Renal cortical epithelial cell (primary cell): ENCODE data around the gene LINC00237. TPM values are rescaled to one million over a fixed set of nuclear protein-coding genes. Genes with fewer than 3 reads are reported as not detected.

Experiments
- DNase-seq: peaks from one replicate; pipeline ENCODE4 v3.0.0-alpha.2; 2011; ENCODE audit warnings: low read depth
- total RNA-seq: library from RNA; depleted of rRNA; stranded (reverse); fragments of >200 nt; gene quantifications from 2 replicates; pipeline ENCODE4 v1.2.3, GENCODE V29; 2014

Gene LINC00237
- total RNA-seq, 1 donor from 2014 or later, result not detected

DNA sequence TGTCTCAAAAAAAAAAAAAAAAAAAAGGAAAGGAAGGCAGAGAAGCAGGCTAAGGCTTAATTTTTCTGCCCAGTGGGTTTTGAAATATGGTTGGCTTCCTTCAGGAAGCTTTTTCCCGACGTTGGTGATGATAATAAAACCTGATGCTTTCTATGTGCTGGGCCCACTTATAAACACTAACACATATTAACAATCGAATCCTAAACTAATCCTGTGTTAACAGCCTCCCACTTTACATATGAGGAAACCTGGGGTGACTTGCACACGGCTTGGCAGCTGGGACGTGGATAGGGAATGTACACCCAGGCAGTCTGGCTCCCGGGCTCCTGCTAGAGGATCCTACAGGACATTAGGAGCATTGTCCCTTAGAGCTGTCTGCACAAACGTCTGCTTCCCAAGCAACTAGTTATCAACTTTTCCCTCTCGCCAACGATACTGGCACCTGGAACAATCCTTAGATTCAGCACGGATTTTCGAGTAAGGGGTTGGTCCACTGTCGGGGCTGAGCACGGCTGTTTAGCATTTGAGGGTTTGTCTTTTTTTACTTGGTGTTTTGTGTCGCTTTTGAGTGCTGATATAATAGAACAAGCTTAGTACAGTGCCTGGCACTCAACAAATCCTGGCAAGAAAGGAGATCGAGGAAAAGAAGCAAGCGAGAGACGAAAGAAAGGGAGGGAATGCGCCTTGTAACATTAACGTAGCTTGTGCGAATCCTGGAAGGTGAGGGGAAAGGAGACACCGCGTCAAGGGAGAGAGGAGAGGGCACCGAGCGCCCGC lies 19.1 kb upstream of the LINC00237 start:
- peak; percentile 43 for DNase-seq

DNA sequence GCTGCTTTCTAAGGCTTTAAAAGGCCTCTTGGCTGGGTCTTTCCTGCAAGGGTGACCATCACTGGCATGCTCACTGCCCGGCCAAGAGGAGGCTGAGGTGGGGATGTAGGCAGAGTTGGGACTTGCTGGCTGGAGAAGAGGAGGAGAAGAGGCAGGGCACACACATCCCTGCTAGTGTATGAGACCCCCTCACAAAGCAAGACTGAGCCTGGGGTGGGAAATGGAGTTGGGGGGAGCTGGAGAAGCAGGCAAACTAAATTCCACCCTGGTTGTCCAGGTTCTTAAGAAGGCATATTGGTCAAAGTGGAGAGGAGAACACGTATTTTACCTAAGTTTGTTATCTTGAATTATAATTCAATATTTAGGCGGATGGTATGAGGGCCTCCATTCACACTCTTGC lies 18.0 kb upstream of the LINC00237 start:
- no peak for DNase-seq

DNA sequence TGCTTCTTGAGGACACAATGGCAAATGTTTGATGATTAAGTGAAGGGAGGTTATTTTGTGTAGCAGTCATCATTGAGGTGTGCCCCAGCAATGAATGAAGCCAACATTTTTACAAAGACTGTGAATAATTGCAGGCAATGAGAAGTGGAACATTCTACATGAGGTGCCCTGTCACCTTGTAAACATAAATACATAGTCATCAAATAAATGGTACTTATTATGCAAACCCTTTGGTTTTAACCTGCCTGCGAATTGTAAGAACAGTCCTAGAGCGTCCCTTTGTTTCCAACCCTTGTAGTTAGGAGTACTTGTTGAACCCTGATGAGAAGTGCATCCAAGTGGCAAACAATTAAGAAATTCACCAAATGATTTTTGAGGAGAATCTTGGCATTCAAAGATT lies 12.6 kb upstream of the LINC00237 start:
- DNase-seq, result no peak

DNA sequence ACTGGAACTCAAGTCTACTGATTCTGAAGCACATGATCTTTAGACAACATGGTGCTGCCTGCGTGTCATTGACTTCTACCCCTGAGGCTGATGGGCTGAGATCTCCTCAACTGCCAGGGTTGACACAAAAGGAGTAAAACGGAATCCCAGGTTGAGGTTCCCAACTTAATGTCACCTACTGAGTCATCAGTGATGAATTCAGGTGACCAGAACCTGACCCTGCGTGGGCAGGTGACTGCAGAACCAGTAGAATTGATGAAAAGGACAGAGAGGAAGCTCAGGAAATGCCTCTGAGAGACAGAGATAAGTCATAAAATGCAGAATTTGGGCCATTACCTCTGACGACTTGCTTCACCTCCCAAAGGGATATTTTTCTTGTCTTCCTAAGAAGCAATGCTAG lies 12.0 kb upstream of the LINC00237 start:
- DNase-seq, result no peak

DNA sequence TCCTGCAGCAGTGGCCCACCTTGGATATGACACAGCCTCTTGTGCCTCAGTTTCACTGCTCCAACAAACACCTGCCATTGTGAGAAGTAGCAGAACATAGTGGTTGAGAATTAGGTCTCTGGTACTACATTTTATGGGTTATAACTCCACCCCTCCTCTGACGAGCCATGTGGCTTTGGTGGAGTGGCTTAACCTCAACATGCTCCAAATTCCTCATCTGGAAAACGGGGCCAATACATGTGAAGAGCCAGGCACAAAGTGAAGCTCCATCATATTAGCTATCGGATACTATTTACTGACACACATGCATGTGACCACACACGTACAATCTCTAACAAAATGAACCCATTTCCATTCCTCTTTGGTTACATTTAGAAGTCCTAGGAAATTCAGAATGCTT lies 11.4 kb upstream of the LINC00237 start:
- DNase-seq, result no peak

DNA sequence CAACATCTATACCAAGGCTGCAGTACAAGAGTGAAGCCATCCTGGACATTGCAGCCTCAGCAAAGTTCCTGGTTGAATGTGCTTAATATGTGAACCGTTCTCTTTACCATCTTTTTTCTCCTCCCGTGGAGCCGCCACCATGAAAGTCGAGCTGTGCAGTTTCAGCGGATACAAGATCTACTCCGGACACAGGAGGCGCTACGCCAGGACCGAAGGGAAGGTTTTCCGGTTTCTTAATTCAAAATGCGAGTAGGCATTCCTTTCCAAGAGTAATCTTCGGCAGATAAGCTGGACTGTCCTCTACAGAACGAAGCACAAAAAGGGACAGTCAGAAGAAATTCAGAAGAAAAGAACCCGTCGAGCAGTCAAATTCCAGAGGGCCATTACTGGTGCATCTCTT lies 8.4 kb upstream of the LINC00237 start:
- DNase-seq, result no peak

DNA sequence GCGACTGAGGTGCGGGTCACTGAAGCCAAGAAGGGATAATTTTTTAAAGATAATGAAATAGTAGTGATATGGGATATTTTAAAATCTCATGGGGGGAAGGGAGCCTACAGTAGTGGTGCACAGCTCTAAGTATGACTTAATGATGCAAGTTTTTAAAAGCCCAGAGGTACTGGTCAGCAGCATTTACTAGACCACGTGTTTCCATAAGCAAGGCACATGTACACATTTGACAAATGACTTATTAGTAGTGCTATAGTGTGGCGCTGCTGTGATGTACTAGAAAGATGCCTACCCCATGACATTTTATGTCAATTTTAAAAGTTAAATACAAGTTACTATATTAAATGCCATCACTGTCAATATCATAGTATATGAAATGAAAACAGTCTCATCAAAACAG lies 7.5 kb upstream of the LINC00237 start:
- no peak for DNase-seq

DNA sequence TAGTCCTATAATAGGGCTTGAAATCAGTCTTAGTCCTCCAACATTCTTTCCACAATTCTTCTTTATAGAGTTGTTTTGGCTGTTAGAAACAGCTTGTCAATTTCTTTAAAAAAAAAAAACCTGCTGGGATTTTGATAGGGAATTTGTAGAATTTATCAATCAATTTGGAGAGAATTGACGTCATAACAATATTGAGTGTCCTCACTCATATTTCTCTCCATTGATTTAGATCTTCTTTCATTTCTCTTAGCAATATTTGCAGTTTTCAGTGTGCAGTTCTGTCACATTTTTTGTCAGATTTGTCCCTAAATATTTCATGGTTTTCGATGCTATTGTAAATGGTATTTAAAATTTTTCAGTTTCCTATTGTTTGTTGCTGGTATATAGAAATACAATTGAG lies 5.3 kb upstream of the LINC00237 start:
- DNase-seq, result no peak

DNA sequence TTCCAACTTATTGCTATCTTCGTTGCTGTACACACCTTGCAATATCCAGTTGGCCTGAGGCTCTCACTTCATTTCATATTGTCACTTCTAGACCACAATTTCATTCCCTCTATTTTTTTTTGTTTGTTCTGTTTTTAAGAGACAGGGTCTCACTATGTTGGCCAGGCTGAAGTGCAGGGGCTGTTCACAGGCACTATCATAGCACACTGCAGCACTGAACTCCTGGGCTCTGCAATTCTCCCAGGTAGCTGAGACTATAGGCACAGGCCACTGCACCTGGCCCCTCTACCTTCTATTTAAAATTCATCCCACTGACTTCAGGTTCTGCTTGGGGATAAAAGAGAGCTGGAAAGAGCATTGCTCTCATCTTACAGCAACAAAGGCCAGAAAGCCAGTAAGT lies 4.7 kb upstream of the LINC00237 start:
- DNase-seq, result no peak

DNA sequence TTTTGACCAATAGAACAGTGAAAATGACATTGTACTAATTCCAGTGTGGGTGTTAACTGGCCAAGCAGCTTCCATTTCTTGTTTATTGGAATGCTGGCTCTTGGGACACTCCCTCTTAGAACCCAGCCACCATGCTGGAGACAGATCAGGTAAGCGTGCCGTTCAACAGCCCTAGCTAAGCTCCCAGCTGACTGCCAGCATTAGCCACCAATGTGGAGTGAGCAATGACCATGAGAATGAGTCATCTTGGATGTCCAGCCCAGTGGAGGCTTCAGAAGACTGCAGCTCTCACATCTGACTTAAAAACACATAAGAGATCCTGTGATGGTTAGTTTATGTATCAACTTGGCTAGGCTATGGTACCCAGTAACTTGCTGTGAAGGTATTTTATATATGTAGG lies 3.0 kb upstream of the LINC00237 start:
- peak; percentile 24 for DNase-seq

DNA sequence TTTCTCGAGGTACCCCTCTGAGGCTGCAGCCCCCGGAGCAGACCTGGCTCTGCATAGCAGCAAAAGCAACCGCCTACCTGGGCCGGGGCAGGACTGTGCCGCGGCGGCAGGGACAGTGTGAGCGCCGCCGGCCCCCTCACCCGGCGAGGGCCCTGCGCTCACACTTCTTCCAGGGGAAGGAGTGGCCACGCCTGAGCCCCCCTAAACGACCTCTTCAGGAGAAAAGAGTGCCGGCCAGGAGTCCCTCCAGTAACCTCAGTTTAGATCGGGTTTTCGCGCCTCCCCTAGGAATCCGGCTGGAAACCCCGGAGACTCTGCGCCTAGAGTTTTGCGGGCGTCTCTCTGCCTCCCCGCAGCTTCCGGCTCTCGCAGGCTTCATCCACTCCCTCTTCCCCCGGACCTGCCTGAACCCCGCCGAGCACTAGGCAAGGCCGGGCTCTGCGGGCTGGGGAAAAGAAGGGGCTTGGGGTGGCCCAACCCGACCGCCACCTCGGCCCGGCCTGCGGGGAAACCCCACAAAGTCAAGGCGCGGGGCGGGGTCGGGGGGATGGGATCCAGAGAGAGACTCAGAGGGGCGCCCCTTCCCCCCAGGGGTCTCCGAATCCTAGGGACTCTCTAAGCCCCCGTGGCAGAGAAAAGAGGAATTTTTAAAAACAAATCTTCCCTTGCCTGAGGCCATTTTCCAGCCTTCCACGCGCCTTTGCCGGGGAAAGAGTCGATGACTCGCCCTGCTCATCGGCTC lies 558 bp downstream of the LINC00237 start:
- DNase-seq, result no peak

DNA sequence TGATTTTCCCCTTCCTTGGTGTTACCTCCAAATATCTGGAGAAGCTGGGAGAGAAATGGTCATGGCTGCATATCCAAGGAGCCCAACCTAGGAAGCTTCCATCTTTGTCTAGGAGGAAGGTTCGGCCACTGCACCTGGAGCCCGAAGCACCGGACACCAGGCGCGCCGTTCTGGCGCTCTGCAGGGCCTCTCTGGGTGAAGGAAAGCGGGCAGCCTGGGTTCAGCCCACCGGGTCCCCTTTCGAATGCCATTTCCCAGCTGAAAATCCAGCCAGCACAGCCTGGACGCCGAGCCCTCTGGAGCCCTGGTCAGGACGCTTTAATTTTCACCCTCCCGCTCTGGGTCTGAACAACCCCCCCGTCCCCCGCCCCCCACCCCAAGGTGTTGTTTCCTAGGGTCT lies 1.2 kb downstream of the LINC00237 start:
- DNase-seq, result no peak

DNA sequence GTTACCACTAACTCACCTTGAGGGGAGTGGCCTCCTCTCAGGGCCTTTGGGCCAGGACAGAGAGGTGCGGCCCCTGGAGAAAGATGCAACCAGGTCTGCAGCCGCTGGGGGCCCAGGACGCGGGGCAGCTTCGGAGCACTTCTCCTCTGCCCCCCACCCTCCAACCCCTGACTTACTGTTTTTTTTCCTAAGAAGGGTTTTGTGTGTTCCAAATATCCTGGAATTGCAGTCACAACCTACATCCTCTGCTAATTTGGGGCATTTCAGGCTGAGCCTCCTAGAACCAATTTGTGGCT lies 1.7 kb downstream of the LINC00237 start:
- no peak for DNase-seq

DNA sequence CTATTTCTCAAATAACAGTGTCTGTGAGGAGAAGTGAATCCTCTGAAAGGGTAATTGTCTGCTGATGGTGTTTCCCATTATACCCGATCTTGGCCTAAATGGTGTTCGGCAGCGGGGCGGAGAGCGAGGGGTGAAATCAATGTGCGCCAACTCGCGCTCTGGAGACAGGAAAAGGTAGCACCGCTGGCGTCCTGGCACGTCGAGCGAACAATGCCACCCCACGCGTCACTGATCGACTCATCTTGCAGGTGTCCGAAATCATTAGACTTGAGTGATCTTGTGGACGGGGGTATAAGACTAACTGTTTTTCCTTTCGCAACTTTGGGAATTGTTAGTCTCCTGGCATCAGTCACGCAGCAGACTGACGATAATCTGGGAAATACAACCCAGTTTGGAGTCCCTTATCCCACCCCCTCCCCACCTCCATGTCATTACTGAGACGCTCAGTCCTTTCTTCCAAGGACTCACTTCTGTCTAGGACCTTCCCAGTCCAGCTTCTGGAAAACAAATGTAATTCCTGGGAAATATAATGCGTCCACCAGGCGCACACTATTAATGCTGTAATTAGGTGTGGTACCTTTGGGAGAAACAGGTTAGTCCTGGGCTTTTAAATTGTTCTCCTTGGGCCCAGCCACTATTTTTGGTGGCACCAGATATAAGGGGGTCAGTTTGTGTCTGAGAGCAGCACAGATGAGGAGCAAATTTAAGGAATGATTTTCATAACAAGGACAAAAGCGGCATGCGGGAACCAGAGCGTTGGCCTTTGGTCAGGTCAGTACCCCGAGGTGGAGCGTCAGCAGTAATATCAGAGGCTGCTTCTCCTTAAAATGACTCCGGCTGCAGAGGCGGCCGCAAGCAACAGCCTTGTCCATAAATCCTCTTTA lies 2.3 kb downstream of the LINC00237 start:
- DNase-seq, result no peak

DNA sequence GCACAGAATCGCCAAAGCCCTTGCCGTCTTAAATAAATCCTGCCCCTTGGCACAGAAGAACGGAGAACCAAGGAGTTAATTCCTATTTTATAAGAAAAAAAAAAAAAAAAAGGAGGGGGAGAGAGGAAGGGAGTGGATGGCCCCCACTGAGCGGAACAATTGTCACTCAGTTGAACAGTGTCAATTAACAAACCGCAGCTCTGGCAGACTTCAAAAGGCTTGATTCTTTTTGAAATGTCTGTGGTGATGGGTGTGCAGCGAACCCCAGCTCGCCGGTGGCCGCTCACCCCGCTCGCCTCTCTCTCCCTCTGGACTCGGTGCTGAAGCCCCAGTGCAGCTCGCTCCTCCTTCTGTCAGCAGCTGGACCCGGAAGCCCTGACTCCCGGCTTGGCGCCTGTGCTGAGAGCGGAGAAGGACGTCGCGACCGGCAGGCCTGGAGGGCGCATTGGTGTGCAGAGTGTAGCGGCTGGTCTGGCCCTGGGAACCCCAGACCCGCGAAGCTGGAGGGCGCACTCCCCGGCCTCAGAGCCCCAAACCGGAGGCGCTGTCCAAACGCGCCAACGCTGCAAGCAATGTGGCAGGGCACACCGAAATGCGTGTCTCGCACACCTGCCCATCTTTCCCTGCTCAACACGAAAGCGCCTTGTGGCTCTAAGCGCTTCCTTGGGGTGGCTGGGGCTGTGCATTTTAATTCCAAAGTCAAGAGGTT lies 3.4 kb downstream of the LINC00237 start:
- no peak for DNase-seq

DNA sequence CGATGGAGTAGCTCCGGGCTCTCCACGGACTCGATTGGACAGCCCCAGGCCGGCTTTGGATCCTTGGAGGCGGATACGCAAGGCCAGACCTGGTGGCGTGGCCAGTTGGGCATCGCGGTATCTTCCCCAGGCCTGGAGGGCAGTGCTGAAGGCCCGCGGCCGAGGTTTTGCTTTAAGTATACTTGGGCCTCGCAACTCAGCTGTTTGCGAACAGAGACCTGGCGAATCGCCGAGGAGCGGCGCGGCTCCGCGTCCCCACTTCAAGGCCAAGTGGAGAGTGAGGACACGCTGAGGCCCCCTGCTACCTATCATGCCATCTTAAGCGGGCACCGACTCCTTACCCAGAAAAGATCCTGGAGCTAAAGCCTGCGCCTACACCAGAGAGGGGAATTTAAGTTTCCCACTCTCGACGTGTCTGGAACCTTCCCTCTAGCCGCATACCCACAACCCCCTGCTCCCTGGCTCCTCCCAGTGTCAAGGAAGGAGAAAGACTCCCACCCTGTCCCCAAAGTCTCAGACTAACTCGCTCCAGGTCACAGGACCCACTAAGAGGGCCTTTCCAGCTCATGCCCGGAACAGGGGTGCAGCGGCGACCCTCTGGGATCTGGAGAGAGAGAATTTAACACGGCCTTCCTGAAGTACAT lies 4.1 kb downstream of the LINC00237 start:
- no peak for DNase-seq

DNA sequence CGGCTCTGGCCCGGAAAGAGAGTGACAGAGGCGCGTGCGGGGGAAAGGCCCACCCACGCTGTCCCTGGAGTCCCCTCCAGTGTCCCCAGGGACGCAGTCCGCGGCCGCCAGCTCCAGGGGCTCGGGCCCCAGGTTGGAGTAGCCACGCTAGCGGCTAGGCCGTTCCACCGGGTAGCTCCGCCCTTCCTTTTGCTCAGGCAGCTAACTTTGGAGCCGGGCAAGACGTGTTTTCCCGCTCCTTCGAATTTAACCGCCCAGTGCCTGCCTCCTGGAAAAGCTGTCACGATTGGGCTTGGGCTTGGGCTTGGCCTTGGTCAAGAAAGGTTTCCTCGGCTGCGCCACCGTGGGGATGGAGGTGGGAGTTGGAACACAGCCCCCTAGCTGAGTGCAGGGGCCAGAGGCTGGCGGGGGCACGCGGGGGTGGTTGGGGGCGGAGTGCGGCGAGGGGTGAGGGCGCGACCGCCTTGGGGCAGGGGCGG lies 4.7 kb downstream of the LINC00237 start:
- no peak for DNase-seq

DNA sequence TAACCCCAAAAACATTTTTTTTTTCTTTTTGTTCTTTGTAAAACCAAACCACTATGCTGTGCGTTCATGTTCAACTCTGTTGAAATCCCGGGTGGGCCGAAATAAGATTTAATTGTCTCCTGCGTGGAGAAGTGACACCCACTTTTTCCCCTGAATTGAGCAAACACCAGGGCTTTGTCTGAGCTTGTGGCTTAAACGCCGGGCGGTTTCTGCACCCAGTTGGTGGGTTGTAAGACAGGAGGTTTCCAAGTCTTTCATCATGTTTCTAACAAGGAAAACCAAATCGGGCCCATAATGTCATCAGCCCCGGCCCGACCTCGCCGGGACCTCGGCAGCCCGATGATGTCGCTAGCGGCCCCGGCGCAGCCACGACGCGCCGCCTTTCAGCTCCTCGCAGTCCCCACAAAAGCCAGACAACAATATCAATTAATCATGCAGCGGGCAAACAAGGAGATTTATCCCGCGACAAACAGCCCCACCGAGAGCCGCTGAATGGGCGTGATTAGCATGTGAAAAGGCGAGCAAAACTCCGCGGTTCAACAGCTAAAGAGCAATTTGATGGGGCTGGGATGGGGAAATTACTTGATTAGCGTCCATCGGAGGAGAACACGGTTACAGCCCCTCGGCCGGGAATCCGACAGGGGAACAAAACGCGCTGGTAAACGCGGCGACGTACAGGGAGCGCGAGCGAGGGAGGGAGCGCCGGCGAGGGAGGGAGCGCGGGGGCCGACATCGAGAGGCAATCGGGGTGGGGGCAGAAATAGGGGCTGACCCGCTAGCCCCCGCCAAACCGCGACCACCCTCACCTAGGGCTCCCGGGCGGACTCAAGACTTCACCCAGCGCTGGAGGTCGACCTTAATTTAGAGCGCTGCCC lies 5.3 kb downstream of the LINC00237 start:
- DNase-seq, result no peak

DNA sequence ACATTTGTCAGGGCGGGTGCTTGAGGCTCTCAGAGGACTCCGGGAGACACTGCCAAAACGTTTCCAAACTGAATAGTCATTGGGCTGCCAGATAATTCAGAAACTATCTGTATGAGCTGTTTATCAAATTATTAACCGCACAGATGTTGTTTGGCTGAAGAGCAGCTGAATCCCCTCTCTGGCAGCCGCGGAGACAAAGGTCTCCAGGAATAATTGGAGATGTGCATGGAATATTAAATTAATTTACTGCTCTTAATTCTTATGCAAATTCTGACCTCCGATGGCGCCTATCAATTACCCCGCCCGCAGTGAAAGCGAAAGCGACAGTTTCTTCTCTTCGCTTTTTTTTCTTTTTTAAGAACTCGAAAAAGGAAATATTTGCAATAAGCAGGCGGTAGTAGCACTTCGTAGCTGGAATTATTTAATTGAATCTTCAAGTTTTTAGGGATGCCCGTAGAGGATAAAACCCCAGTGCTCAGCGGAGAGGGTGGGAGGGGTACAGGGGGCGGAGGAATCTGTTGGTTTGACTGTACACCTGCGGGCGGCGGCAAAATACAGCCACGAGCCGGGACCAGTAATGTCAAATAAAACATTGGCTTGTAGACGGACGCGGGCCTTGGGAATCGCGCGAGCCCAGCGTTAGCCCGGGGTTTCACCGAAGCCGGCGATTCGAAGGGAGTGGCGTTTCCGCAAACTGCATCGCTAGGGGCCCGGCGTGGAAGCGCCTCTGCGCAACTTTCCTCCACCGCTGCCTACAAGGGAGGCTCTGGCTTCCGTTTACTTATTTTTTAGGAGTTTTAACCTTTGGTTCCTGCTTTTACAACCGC lies 6.2 kb downstream of the LINC00237 start:
- DNase-seq, result no peak
